GM06990 (cell line): Measurements from ENCODE around the gene TCF4.

Experiments
- DNase-seq: peaks from one replicate; pipeline ENCODE4 v3.0.0-alpha.2; 2011; ENCODE audit not compliant: insufficient read length; ENCODE audit errors: extremely low read depth
- H3K27me3 ChIP-seq: replicated peaks from 2 replicates; pipeline ENCODE4 v1.6.0; 2011; ENCODE audit warnings: low read length; ENCODE audit not compliant: control insufficient read depth, insufficient read depth
- H3K36me3 ChIP-seq: 2 replicates; pipeline ENCODE4 v1.5.1; 2011; ENCODE audit warnings: low read length; ENCODE audit not compliant: control insufficient read depth, insufficient read depth
- H3K4me3 ChIP-seq: replicated peaks from 2 replicates; pipeline ENCODE4 v1.5.1; 2011; ENCODE audit warnings: low read depth, mild to moderate bottlenecking, control low read depth, low read length
- TF ChIP-seq, protein P1 (sequence below): IDR thresholded peaks from 2 replicates; pipeline ENCODE4 v1.5.1; 2011; ENCODE audit warnings: low read length, control low read depth, mild to moderate bottlenecking, inconsistent platforms; ENCODE audit not compliant: insufficient read depth, poor library complexity, severe bottlenecking

TCF4 gene

DNA sequence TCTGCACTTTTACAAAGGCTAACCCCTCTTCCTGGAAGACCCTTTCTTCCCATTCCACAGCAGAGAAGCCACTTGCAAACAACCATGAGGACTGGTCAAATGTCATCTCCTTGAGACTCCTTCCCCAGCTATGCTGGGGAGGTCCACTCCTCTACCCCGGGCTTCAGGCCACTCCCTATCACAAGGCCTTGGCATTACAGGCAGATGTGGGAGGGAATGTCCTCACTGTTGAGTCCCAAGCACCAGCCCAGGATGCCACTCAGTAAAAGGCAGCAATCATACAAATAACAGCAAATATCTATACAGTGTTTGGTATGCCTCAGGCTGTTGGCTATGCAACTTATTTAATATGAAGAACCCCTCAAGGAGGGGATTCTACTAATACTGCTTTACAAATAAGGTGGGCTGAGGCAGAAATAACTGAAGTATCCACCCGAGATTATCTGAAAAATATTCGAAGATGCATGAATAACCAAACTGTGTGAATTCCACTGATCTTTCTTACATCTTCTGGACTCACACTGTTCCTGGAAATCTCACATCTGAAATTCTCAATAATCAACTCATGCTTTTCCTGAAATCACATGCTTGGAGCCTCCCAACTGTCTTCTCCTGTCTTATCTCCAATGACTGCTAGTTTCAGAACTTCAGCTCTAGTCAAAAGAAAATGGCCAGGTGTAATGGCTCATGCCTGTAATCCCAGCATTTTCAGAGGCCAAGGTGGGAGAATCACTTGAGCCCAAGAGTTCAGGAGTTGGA is 226.3 kb downstream of the TCF4 start:
- Histone ChIP-seq H3K4me3 (no peak overlapping the region), H3K27me3 (no peaks in the 10 kb centered on the region), H3K36me3 (no peaks in the 10 kb centered on the region)
- no peak for DNase-seq
- TF ChIP-seq, protein P1, sequence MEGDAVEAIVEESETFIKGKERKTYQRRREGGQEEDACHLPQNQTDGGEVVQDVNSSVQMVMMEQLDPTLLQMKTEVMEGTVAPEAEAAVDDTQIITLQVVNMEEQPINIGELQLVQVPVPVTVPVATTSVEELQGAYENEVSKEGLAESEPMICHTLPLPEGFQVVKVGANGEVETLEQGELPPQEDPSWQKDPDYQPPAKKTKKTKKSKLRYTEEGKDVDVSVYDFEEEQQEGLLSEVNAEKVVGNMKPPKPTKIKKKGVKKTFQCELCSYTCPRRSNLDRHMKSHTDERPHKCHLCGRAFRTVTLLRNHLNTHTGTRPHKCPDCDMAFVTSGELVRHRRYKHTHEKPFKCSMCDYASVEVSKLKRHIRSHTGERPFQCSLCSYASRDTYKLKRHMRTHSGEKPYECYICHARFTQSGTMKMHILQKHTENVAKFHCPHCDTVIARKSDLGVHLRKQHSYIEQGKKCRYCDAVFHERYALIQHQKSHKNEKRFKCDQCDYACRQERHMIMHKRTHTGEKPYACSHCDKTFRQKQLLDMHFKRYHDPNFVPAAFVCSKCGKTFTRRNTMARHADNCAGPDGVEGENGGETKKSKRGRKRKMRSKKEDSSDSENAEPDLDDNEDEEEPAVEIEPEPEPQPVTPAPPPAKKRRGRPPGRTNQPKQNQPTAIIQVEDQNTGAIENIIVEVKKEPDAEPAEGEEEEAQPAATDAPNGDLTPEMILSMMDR = no peak

- no peak for DNase-seq
- Histone ChIP-seq H3K27me3 (no peaks in the 10 kb centered on the region), H3K4me3 (no peak overlapping the region), H3K36me3 (no peaks in the 10 kb centered on the region)
- TF ChIP-seq, protein P1 = no peak
Observed at GRCh38 chr18:55360061-55360460, 227.9 kb downstream of the TCF4 start.

- Histone ChIP-seq H3K36me3 (no peaks in the 10 kb centered on the region), H3K4me3 (no peak overlapping the region), H3K27me3 (no peaks in the 10 kb centered on the region)
- TF ChIP-seq, protein P1 = no peak
- no peak for DNase-seq
Observed at GRCh38 chr18:55356815-55357214, 231.2 kb downstream of the TCF4 start.

GRCh38 chr18:55355223-55355622 is 232.8 kb downstream of the TCF4 start:
- DNase-seq = no peak
- no peaks in the 10 kb centered on the region for H3K36me3 ChIP-seq
- H3K4me3 ChIP-seq = no peak overlapping the region
- TF ChIP-seq, protein P1 = no peak
- H3K27me3 ChIP-seq = no peaks in the 10 kb centered on the region

- no peak for DNase-seq
- Histone ChIP-seq H3K4me3 (no peak overlapping the region), H3K36me3 (no peaks in the 10 kb centered on the region), H3K27me3 (no peaks in the 10 kb centered on the region)
- TF ChIP-seq, protein P1 = no peak
Observed at GRCh38 chr18:55354795-55355194, 233.2 kb downstream of the TCF4 start.
